Right renal pelvis (tissue), 4 donors: ENCODE data around the gene MMP28. TPM values are rescaled to one million over a fixed set of nuclear protein-coding genes. Genes with fewer than 3 reads are reported as not detected.

ENCODE experiments used
- DNase-seq, 4 donors: peaks; one replicate each; pipeline ENCODE4 v3.0.0-alpha.2; 2013; ENCODE audit warnings: low read depth in 4 of 4, low spot score in 3 of 4, missing footprints in 1 of 4
- polyA plus RNA-seq, 4 donors: library from polyadenylated mRNA; unstranded; fragments of 120-200 nt; gene quantifications; one replicate each; pipeline ENCODE4 v1.2.1, GENCODE V29; 2013; ENCODE audit not compliant: insufficient read length in 4 of 4

Gene MMP28
- polyA plus RNA-seq, 4 donors = 1.3 to 2.2 (median 1.5) TPM

DNA sequence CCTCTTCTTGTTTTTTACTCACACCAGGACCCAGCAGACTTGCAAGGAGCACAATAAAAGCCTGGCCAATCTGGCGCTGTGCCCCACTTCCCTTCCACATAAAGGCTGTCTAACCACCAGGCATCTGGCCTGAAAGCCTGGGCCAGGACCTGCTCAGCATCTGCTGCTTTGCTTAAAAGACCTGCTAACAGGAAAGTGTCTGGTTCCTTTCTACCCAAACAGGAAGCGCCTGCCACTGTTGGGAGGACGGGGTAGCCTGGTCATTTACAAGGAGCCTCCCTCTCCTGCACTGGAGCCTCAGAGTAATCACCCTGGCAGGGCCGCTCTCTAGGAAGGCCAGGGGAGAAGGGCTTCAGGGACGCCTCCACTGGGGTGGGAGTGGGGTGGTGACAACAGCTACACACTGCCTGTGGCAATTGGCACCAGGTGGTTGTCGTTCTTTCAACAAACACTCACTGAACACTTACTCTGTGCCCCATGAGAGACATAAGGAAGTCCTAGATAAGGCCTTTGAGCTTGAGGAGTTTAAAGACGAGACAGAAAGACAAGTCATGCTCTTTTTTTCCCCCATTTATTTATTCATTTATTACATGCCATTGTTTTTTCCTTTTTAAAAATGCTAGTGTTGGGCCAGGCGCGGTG, 6.3 kb upstream of the MMP28 start:
- DNase-seq = no peak

DNA sequence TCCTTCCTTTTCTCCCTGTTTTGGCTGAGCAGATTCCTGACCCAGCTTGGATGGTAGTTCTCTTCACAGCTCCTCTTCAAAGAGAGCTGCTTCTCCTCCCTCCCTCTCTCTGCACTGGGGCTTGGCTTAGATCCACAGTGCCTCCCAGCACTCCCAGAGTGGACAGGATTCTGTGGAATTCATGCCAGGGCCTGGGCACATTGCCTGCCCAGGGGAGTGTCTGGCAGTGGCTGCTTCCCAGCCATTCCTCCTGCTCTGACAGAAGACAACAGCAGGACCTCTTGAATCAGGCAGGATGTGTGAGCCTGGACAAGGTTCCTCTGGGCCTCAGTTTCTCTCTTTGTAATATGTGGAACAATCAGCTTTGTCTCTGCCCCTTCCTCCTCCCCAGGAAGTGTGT, 4.5 kb upstream of the MMP28 start:
- no peak for DNase-seq

DNA sequence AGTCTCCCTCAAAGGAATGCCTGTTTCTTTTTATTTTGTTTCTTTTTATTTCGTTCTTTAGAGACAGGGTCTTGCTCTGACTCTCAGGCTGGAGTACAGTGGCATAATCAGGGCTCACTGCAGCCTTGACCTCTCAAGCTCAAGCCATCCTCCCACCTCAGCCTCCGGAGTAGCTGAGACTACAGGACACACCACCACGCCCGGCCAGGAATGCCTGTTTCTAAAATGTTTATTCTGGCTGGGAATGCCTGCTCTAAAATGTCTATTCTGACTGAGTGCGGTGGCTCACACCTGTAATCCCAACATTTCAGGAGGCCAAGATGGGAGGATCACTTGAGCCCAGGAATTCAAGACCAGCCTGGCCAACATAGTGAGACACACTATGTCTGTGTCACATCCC, 2.5 kb upstream of the MMP28 start:
- DNase-seq = no peak

DNA sequence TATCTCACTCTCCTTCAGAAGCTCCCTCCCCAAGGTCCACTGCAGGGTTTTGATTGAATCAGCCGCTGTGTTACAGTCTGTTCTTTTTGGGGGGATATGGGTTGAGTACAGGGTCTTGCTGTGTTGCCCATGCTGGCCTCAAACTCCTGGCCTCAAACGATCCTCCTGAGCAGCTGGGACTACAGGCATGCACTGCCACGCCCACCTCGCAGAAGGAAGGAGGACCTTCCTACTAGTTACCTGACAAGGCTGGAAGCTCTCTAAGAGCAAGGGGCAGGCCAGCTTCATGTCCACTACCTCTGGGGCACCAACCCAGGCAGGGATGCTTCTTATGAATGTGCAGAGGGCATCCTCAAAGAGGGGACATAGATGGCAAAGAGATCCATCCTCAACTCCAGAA, 1.9 kb upstream of the MMP28 start:
- DNase-seq = no peak

DNA sequence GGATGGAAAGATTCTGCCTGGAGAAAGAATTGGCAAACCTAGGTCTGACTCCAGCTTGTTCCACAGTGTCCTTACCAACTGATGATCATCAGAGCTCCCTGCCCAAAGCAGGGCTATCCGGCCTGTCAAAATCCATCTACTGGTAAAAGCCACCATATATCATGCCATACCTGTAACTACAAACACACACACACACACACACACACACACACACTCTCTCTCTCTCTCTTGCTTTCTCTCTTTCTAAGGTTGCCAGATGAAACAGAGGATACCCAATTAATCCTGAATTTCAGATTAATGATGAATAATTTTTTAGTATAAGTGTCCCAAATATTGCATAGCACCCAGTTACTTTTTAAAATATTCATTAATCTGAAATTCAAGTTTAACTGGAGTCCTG, 1.5 kb upstream of the MMP28 start:
- no peak for DNase-seq

DNA sequence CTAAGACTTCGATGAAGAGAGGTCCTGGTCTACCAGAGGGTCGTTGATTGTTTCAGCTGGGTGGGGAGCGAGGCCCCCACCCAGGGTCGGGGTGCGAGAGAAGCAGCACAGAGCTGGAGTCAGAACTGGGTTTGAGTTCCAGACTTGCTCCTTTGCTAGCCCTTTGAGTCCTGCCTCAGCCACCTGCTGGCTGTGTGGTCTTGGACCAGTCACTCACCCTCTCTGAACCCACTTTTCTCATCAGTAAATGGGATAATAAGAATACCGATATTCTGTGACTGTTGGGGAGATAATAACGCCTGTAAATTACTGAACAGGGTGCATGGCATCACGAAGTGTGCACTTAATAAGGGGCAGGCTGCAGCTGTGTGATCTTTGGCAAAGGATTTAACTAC, 427 bp upstream of the MMP28 start:
- no peak for DNase-seq

DNA sequence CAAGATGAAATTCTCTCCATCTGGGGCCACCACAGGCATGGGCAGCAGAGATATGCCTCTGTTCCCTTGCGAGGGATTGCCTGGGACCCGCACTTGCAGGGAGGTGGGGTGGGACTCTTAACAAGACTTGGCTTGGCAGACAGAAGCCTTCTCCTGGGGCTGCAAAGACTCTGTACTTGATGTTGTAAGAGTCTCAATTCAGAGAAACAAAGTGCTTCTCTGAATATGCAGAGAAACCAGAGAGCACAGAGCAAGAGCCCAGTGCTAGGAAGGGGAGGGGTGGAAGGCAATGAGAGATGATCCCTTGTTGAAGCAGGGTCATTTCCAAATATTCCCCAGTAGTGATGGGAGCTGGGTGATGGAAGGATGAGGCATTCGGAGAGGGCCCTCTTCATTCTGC, 2.2 kb downstream of the MMP28 start:
- DNase-seq = no peak

DNA sequence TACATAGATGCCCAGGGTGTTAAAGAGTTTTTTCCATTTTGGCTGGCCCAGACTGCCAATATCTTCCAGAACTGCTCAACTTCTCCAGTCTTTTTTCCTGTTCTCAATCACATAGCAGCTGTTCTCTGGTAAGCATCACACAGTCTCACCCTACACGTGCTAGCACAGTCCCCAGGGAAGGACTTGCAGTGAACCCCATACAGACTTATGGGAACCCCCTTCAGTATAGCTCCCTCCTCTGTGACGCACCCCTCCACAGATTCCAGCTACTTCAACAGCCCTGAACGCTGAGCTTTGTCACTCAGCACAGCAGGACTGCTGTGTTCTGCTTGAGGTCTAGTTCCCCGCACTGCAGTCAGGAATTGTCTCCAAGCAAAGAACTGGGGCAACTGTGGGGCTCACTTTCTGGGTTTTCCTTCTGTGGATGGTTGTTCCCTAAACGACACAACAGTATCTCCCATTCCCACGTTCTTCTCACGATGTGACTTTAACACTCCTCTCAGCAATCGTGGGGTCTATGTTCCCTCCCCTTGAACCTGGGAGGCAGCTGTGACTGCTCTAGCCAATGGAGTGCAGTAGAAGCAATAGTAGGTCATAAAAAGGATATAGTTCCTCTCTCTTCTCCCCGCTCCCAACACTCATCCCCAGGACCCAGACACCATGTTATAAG, 3.6 kb downstream of the MMP28 start:
- no peak for DNase-seq

DNA sequence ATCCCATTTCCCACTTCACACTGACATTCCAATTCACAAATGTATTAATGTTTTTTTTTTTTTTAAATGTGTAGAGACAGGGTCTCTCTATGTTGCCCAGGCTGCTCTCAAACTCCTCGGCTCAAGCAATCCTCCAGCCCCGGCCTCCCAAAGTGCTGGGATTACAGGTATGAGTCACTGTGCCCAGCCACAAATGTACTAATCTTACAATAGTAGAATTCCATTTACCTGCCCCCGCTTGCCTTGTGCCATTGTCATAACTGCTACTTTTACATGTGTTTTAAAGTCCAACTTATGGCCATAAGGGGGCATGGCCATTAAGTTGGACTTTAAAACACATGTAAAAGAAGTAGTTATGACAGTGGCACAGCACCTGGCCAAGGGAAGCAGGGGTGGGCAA, 4.6 kb downstream of the MMP28 start:
- DNase-seq = no peak

DNA sequence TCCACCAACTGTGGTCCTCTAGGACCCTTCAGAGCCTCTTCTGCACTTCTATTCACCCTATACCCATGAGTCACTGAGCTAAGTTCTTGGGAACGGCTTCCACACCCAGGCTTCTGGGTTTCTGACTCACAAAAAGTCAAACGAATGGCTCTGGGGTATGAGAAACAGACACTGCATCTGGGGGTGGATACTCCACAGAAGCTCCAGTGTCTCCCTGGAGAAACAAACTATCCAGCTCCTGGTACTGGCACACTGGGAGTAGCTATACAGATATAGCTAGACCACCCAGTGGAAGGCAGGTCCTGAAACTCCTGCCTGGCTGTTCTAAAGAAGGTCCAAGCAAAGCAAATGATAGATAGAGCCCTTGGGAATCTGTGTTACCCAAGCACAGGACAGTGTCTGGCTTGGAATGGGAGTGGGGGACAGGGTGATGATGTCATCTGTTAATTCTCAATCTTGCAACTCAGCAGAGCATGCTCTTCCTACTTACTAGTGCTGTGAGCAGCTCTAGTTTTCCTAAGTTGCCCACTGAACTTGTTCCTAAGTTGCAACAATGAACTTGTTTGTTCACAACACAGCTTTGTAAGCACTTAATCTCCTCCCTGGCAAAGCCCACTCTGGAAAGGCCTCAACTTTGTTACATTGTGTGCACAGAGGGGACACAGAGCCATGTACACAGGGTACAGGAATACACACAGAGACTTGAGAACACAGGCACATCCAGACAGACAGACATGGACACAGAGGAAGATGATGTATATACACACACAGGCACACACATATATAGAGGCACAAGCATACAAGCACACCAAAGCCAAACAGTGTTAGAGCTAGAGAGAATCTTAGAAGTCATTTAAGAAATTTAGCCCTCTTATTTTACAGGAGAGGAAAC, 6.7 kb downstream of the MMP28 start:
- no peak for DNase-seq

DNA sequence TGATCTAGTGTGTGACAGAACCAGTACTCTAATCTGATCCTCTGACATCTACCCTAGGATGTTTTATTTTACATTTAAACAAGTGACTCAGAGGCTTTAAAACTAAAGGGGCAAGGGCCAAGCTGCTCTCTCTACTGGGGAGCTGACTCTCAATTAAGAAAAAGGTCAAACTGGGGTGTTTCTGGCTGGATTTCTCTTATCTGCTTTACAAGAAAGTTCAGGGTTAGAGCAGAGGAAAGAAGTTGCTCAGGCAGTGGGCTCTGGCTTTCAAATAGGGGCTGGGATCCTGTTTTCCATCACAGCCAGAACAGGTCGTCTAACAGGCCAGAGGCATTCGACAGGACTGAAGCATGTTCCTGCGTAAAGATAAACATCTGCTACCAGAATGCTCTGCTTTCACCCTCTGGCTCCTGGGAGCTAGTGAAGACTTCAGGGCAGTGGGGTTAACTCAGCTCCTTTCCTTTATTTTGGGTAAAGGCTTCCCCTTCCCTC, 8.5 kb downstream of the MMP28 start:
- DNase-seq = no peak

DNA sequence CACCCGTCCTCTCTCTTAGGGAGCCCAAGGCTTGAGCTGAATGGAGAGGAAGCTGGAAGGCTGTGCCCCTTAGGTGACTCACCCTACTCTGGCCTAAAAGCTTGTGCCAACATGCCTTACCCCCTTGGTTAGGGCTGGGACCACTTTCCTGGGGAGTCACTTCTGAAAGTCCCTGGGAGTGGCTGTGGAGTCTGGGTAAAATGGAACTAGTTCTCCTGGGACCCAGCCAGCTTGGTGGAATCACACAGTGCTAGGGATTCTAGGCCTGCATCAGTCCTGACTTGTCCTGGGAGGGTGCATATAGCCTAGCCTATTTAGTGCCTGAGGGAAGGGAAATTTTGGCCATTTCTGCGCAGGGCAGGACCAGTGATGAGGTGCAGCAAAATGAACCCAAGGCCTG, 10.5 kb downstream of the MMP28 start:
- no peak for DNase-seq

DNA sequence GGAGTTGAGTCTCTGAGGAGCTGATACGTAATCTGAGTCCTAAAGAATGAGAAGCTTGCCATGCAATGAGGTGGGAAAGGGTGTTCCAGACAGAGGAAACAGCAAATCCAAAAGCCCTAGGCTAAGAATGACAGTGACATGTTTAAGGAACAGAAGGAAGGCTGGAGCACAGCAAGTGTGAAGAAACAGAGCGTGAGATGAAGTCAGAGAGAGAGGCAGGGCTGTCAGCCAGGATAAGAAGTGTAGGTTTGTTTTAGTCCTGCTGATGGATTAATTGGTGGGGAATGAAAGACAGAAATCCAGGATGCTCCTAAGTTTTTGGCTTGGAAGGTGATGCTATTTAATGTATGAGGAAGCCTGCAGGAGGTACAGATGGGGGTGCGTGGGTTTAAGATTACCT, 14.5 kb downstream of the MMP28 start:
- no peak for DNase-seq

DNA sequence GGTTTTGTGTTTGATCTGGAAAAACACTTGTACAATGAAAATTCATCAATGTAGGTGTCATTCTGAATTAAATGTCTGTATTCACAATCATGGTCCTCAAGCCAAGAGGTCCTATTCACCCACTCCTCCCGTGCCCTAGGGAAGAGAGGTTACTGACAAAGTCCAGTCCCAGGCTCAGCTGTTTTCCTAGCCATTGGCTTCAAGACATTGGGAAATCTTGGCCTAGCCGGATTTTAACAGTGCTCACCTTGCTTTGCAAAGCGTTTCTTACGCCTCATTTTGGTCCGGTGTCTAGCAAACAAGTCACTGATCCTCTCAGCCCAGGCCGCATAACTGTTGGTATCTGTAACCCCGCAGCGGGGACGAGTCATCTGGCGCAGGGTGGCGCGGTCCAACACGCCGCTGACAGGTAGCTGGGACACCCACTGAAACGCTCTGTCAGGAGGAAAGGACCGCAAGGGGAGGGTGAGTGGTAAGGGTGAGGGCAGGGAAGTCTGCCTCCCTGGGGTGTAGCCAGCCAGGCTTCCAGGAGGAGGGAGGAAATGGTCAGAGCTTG, 16.7 kb downstream of the MMP28 start:
- DNase-seq = no peak

DNA sequence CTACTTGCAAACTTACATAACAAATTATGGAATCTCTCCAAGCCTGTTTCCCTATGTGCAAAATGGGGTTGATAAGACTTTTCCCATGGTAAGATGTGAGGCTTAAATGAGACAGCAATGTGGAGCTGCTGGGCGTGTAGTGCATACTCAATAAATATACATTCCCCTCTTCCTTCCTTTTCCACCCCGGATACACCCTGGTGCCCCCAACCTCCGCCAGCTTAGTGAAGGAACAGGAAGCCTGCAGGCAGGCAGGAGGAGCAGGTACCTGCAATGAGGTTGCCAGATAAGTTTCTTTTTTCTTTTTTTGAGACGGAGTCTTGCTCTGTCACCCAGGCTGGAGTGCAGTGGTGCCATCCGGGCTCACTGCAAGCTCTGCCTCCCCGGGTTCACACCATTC, 19.9 kb downstream of the MMP28 start:
- DNase-seq = no peak

DNA sequence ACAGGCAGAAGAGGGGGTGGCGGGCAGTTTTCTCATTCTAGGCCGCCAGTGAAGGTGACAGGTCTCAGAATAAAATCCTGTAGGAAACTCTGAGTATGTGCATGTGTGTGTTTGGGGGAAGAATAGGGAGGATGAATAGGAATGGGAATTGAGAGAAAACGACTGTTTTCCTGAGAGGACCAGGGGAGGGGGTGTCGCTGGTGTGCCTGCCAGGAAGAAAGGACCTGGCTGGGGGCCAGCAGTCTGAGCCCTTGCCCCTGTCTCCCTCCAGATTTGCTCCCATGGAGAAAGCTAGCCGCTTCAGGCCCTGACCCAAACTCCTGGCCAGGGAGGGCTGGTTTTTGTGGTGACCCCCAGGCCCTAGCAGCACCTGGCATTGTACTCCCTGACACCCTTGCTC, 20.4 kb downstream of the MMP28 start:
- no peak for DNase-seq

DNA sequence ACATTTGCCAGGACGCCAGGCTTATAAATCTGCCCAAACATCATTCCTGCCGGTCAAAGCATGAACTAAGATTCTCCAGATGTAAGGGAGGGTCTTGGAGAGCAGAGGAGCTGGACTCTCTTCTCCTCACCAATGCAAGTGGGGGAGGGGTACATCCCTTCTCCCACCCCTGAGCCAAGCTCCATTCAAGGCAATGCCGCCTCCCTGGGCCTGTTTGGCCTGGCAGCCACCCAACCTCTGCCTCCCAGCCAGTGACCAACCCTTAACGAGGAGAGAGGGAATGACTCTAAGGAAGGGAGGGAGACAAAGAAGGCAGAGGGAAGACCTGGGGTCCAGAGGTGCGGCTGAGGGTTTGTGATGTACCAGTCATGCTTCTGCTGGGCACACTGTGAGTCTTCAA, 20.9 kb downstream of the MMP28 start:
- no peak for DNase-seq

DNA sequence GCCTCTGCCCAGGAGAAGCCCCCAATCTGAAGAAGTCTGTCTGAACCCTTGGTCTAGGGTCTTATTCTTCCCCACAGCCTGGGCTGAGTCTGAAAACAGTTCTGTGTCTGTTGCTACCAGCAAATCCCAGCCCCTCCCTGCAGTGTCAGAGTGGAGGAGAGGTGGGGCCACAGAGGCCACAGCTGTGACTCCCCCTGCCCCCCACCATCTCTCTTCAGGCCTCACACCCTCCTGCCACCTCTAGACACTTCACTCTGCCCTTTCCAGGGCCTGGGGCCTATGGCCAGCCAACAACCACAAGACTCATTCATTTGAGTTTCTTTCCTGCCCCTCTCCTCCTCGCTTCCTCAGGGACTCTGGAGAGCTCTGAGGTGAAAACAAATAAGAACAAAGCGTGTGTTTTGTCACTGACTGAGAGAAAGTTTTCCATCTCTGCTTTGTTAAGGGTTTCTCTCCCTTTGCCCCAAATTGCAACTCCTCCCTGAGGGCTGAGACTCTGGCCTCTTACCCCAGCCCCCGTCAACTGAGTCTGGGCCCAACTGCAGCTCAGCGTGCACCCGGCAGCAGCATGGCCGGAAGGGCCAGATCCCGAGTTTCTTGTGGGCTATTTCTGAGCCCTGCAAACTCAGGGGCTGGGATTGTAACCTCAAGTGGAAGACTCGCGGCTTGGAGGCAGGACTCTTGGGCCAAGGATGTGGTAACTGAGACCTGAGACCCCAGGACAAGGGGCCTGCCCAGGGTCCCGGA, 21.6 kb downstream of the MMP28 start:
- no peak for DNase-seq

DNA sequence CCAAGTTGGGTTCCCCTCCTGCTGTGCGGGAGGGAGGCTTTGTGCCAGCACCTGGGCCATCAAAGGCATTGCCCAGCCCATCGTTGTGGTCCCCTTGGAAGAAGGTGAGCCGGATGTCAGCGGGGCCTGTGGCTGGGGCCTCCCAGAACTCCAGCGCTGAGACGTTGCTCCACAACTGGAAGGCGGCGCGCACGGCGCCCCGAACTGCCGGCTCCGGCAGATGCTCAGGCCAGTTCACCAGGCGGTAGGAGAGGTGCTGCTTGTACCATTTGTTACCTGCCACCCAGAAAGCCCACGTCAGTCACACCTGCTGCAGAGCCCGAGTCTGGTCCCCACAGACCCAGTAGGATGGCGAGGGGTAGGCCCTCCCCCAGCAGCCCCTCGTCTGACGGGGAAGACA, 22.3 kb downstream of the MMP28 start:
- DNase-seq = no peak

DNA sequence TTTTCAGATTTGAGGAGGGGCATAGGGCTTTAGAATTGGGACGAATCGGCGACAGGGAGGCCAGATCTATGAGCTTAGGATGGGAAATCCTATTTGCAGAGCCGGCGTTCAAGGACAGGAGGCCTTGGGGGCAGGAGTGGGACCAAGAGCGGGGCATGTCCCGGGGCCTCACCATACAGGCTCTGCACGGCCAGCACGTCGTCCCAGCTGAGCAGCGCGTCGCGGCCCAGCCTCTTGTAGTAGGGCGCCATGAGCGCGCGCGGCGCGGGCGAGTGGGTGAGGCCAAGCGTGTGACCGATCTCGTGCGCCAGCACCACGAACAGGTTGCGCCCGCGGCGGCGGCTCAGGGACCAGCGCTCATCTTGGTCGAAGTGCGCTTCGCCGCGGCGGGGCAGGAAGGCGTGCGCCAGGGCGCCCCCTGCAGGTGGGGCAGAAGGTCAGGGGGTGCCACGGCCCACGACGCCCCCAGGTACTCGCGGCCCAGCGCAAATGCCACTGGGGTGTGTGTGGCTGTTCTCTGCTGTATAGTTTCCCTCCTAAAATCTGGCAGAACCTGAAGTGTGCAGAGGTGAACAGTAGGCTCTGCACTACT, 25.4 kb downstream of the MMP28 start:
- DNase-seq = no peak
